HepG2 (cell line): ENCODE measurements around the gene TGM3. TPM values are rescaled to one million over a fixed set of nuclear protein-coding genes. Genes with fewer than 3 reads are reported as not detected.

Source experiments
- ATAC-seq: fragments of 200-7000 bp; cut with Tn5 transposase; 3 replicates; pipeline ENCODE4 v1.9.1; 2020; ENCODE audit warnings: mild to moderate bottlenecking, moderate library complexity
- BruUV-seq: library from RNA; stranded (reverse); fragments of 400-500 nt; replicated peaks from 2 replicates; lab custom pipeline; 2021; lab: Mats Ljungman, UMichigan
- CTCF ChIA-PET: fragments of 300-600 bp; formaldehyde crosslinking; extraction: SDS; loops from one replicate; lab custom pipeline; 2021; ENCODE audit warnings: low total read pairs, inconsistent platforms, low intra/inter-chr PET ratio; lab: Yijun Ruan, JAX
- POLR2A ChIA-PET: fragments of 350-600 bp; sonication (Branson Sonifier 250); formaldehyde crosslinking; loops from one replicate; lab custom pipeline; 2020; ENCODE audit warnings: antibody characterized with exemption, inconsistent platforms; lab: Yijun Ruan, JAX
- DNase-seq: peaks from one replicate; pipeline ENCODE4 v3.0.0-alpha.2; 2015; ENCODE audit warnings: low spot score
- FAIRE-seq: peaks from 3 replicates; lab custom pipeline; 2011; peaks lifted over from hg19 to GRCh38; lab: Jason Lieb, UNC
- H2AFZ ChIP-seq: one replicate; pipeline ENCODE4 v1.6.1; 2011; ENCODE audit warnings: low read length, inconsistent platforms
- H3K27ac ChIP-seq: fragments of 300-600 bp; 3 replicates; pipeline ENCODE4 v1.8.0; 2011; ENCODE audit warnings: mixed run types, mild to moderate bottlenecking, mixed read lengths, low read length, inconsistent platforms; ENCODE audit not compliant: insufficient read depth; ENCODE audit errors: extremely low read length
- H3K27me3 ChIP-seq, 2 experiments: fragments of 200-600 bp in 1 of 2; 2 replicates in 1 of 2; 3 replicates in 1 of 2; pipeline versions ENCODE4 v1.6.0 to v1.8.0; 2011; ENCODE audit warnings: low read length in 2 of 2, mild to moderate bottlenecking in 2 of 2, moderate library complexity in 2 of 2, inconsistent platforms in 1 of 2; ENCODE audit not compliant: insufficient read depth in 2 of 2, control insufficient read depth in 1 of 2
- H3K36me3 ChIP-seq, 2 experiments: fragments of 200-600 bp in 1 of 2; replicated peaks in 1 of 2; 2 replicates in 1 of 2; 3 replicates in 1 of 2; pipeline versions ENCODE4 v1.5.1 to v1.8.0; 2011; ENCODE audit warnings: low read length in 2 of 2, inconsistent platforms in 1 of 2; ENCODE audit not compliant: insufficient read depth in 2 of 2, control insufficient read depth in 1 of 2
- H3K4me1 ChIP-seq: 2 replicates; pipeline ENCODE4 v1.5.1; 2012; ENCODE audit warnings: low read length, inconsistent platforms; ENCODE audit not compliant: insufficient read depth
- H3K4me2 ChIP-seq: 2 replicates; pipeline ENCODE4 v1.6.0; 2011; ENCODE audit warnings: low read depth, low read length, inconsistent platforms
- H3K4me3 ChIP-seq, 3 experiments: fragments of 200-600 bp in 1 of 3; sonication (generic), shearing (Covaris generic) in 1 of 3; replicated peaks in 1 of 3; 2 replicates each; pipeline ENCODE4 v1.5.1; 2011 to 2016; ENCODE audit warnings: low read length in 3 of 3, inconsistent platforms in 2 of 3, low read depth in 2 of 3, mild to moderate bottlenecking in 2 of 3, control low read depth in 1 of 3, mixed read lengths in 1 of 3; ENCODE audit not compliant: insufficient read depth in 1 of 3
- H3K79me2 ChIP-seq: one replicate; pipeline ENCODE4 v1.6.1; 2011; ENCODE audit warnings: low read length, inconsistent platforms; ENCODE audit not compliant: insufficient read depth
- H3K9ac ChIP-seq: 2 replicates; pipeline ENCODE4 v1.6.0; 2011; ENCODE audit warnings: mild to moderate bottlenecking, low read depth, low read length, inconsistent platforms; ENCODE audit not compliant: insufficient read depth
- H3K9me3 ChIP-seq: 2 replicates; pipeline ENCODE4 v1.5.1; 2012; ENCODE audit warnings: mild to moderate bottlenecking, low read length
- H4K20me1 ChIP-seq: 2 replicates; pipeline ENCODE4 v1.6.0; 2011; ENCODE audit warnings: inconsistent platforms, mild to moderate bottlenecking, low read length, moderate library complexity; ENCODE audit not compliant: insufficient read depth
- AKAP8 ChIP-seq: sonication (generic); formaldehyde crosslinking; IDR thresholded peaks from 2 replicates; pipeline ENCODE4 v1.5.1; 2020; ENCODE audit warnings: mild to moderate bottlenecking, missing genetic modification reagents
- CREM ChIP-seq, 2 experiments: sonication (generic) in 1 of 2; formaldehyde crosslinking in 1 of 2; IDR thresholded peaks; 2 replicates each; pipeline versions ENCODE4 v1.4.0 to v1.6.1; 2016 to 2020; ENCODE audit warnings: antibody characterized with exemption in 1 of 2, mild to moderate bottlenecking in 1 of 2, missing genetic modification reagents in 1 of 2
- DPF2 ChIP-seq: sonication (generic); formaldehyde crosslinking; IDR thresholded peaks from 2 replicates; pipeline ENCODE4 v1.4.0; 2020; ENCODE audit warnings: mild to moderate bottlenecking, low read depth, missing genetic modification reagents, borderline replicate concordance
- FOSL1 ChIP-seq: sonication (generic); formaldehyde crosslinking; IDR thresholded peaks from 2 replicates; pipeline ENCODE4 v1.9.0; 2021; ENCODE audit warnings: missing genetic modification reagents, borderline replicate concordance
- FOXA3 ChIP-seq: IDR thresholded peaks from 2 replicates; pipeline ENCODE4 v1.6.1; 2016; ENCODE audit warnings: missing genetic modification reagents, missing compliant biosample characterization
- KAT8 ChIP-seq: IDR thresholded peaks from 2 replicates; pipeline ENCODE4 v1.6.1; 2016; ENCODE audit warnings: missing genetic modification reagents, missing compliant biosample characterization
- MIER3 ChIP-seq: IDR thresholded peaks from 2 replicates; pipeline ENCODE4 v1.6.1; 2016; ENCODE audit warnings: missing compliant biosample characterization, borderline replicate concordance
- PAF1 ChIP-seq: IDR thresholded peaks from 2 replicates; pipeline ENCODE4 v1.6.1; 2016; ENCODE audit warnings: missing genetic modification reagents, missing compliant biosample characterization
- POGK ChIP-seq: sonication (generic); formaldehyde crosslinking; conservative IDR thresholded peaks from 2 replicates; pipeline ENCODE4 v1.8.0; 2022; ENCODE audit warnings: mild to moderate bottlenecking, moderate library complexity, missing genetic modification reagents
- RFXAP ChIP-seq: sonication (generic); formaldehyde crosslinking; IDR thresholded peaks from 2 replicates; pipeline ENCODE4 v1.4.0; 2020; ENCODE audit warnings: missing genetic modification reagents, borderline replicate concordance
- STAT5B ChIP-seq: sonication (generic); formaldehyde crosslinking; IDR thresholded peaks from 2 replicates; pipeline ENCODE4 v1.4.0; 2020; ENCODE audit warnings: missing genetic modification reagents
- TBX2 ChIP-seq: sonication (generic); formaldehyde crosslinking; IDR thresholded peaks from 2 replicates; pipeline ENCODE4 v1.5.0; 2020; ENCODE audit warnings: missing genetic modification reagents, mild to moderate bottlenecking, borderline replicate concordance
- ZFP37 ChIP-seq: sonication (generic); formaldehyde crosslinking; IDR thresholded peaks from 2 replicates; pipeline ENCODE4 v1.4.0; 2020; ENCODE audit warnings: missing genetic modification reagents, borderline replicate concordance
- ZNF343 ChIP-seq: sonication (generic); formaldehyde crosslinking; IDR thresholded peaks from 2 replicates; pipeline ENCODE4 v1.4.0; 2020; ENCODE audit warnings: mild to moderate bottlenecking, missing genetic modification reagents
- ZNF546 ChIP-seq: sonication (generic); formaldehyde crosslinking; conservative IDR thresholded peaks from 2 replicates; pipeline ENCODE4 v1.8.1; 2023; ENCODE audit warnings: mild to moderate bottlenecking, missing genetic modification reagents
- WGBS: methylation state at CpG from one replicate; pipeline ENCODE4 v1.1.6; 2017; ENCODE audit warnings: low lambda C conversion rate; 5-methylcytosine and 5-hydroxymethylcytosine counted together
- in situ Hi-C: cut with HindIII; loops from 2 replicates; pipeline ENCODE4 v1.10.0; 2017; ENCODE audit warnings: low pct_unique_long_range_greater_than_20kb; ENCODE audit not compliant: extremely low pct_ligation_motif_present
- intact Hi-C: fragments of 100-400 bp; cut with micrococcal nuclease; formaldehyde crosslinking; loops from one replicate; pipeline ENCODE4 v1.10.0; 2022; ENCODE audit not compliant: unreplicated experiment
- polyA plus RNA-seq, 8 experiments: library from polyadenylated mRNA; depleted of rRNA in 3 of 8; stranded (reverse) in 7 of 8; unstranded in 1 of 8; fragments of >200 nt; fragmentation: Illumina TruSeq in 4 of 8; extraction: Trizol in 4 of 8; gene quantifications; 2 replicates each; pipeline versions ENCODE4 v1.2.1 to v1.2.3, GENCODE V29; 2011 to 2016; ENCODE audit warnings: low read depth in 4 of 8, missing spikeins in 1 of 8, mixed read lengths in 1 of 8; ENCODE audit not compliant: insufficient read depth in 1 of 8
- total RNA-seq, 5 experiments: library from RNA; depleted of rRNA; stranded (reverse); fragments of >200 nt; fragmentation: Illumina TruSeq; extraction: Trizol; gene quantifications; 2 replicates each; pipeline ENCODE4 v1.2.3, GENCODE V29; 2016; ENCODE audit warnings: low read depth in 1 of 5
- TF ChIP-seq, protein P1 (sequence below): sonication (generic); formaldehyde crosslinking; IDR thresholded peaks from 2 replicates; pipeline ENCODE4 v1.8.1; 2022; ENCODE audit warnings: low read depth, mild to moderate bottlenecking, missing genetic modification reagents

TGM3 gene
- total and polyA plus RNA-seq, 2 of the 13 experiments (the other 11 are each of a cell fraction or from before 2014, with no cell fraction given) = not detected

GRCh38 chr20:2307136-2307535 is 11.3 kb downstream of the TGM3 start:
- Histone ChIP-seq H3K9ac (no peak overlapping the region), H3K9me3 (no peaks in the 10 kb centered on the region), H3K4me3 (no peak overlapping the region), H3K36me3 (no peaks in the 10 kb centered on the region), H3K27me3 (peaks cover 2 to 5% of the 10 kb centered on the region in 2 experiments; a peak in 2 of 5 replicates), H4K20me1 (no peaks in the 10 kb centered on the region), H2AFZ (no peak overlapping the region), H3K27ac (no peak overlapping the region), H3K4me2 (no peak overlapping the region), H3K4me1 (peaks cover 13% of the 10 kb centered on the region; the same call in 1 of the 2 replicates), H3K79me2 (no peaks in the 10 kb centered on the region)
- DNase-seq (no peak), FAIRE-seq (no peak), ATAC-seq (no peak)
- ChIA-PET POLR2A (no interaction called here), CTCF (no interaction called here)
- whole genome bisulfite sequencing = 52% methylated on average over 4 of the region's 4 CpGs
- TF ChIP-seq ZNF343 (CRISPR knock-in tag) = no peak
- no peak for TF ChIP-seq CREM (IDR thresholded peaks at IDR 0.05)
- no peak for TF ChIP-seq CREM (CRISPR knock-in tag; IDR thresholded peaks at IDR 0.05)
- no peak for TF ChIP-seq STAT5B (CRISPR knock-in tag)
- no peak for TF ChIP-seq POGK (CRISPR knock-in tag)
- in situ Hi-C loops (no loop called here), intact Hi-C loops (no loop called here)
- BruUV-seq = no TSS peak

DNA sequence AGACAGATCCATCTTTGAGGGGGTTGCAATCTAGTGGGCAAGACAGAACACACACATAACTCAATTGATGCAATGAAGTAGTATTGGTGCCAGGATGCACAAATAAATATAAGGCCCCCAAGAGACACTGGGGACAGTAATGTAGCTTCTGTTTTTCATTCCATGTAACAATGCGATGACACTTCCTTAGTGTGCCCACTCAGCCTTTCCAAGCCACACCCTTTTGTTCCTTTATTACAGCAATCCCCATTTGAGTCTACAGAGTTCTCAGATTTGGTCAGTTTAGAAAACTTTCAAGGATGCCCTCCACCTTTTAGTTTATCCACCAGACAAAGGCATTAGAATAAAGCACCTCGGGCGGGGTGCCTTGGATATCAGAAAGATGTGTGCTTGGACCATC is 15.5 kb downstream of the TGM3 start:
- BruUV-seq = no TSS peak
- peaks cover 12% of the 10 kb centered on the region for H3K4me1 ChIP-seq
- in situ Hi-C loops (no loop called here), intact Hi-C loops (no loop called here)
- H3K4me3 ChIP-seq = no peak overlapping the region
- H4K20me1 ChIP-seq = no peaks in the 10 kb centered on the region
- no peak overlapping the region for H3K9ac ChIP-seq
- no peaks in the 10 kb centered on the region for H3K79me2 ChIP-seq
- DNase-seq (no peak), ATAC-seq (no peak), FAIRE-seq (no peak)
- POLR2A ChIA-PET = no interaction called here
- WGBS = 22% methylated on average over 3 of the region's 3 CpGs
- no peak overlapping the region for H3K4me2 ChIP-seq
- CTCF ChIA-PET = no interaction called here
- H3K27me3 ChIP-seq = peaks cover 3 to 10% of the 10 kb centered on the region in 2 experiments; a peak in 3 of 5 replicates
- no peaks in the 10 kb centered on the region for H3K36me3 ChIP-seq
- no peak overlapping the region for H2AFZ ChIP-seq
- H3K27ac ChIP-seq = no peak overlapping the region
- no peaks in the 10 kb centered on the region for H3K9me3 ChIP-seq
- no peak for TF ChIP-seq FOXA3 (CRISPR knock-in tag)
- TF ChIP-seq ZNF546 (CRISPR knock-in tag) = no peak
- TF ChIP-seq KAT8 (CRISPR knock-in tag) = no peak
- no peak for TF ChIP-seq FOSL1
- no peak for TF ChIP-seq PAF1 (CRISPR knock-in tag)
- TF ChIP-seq, protein P1, sequence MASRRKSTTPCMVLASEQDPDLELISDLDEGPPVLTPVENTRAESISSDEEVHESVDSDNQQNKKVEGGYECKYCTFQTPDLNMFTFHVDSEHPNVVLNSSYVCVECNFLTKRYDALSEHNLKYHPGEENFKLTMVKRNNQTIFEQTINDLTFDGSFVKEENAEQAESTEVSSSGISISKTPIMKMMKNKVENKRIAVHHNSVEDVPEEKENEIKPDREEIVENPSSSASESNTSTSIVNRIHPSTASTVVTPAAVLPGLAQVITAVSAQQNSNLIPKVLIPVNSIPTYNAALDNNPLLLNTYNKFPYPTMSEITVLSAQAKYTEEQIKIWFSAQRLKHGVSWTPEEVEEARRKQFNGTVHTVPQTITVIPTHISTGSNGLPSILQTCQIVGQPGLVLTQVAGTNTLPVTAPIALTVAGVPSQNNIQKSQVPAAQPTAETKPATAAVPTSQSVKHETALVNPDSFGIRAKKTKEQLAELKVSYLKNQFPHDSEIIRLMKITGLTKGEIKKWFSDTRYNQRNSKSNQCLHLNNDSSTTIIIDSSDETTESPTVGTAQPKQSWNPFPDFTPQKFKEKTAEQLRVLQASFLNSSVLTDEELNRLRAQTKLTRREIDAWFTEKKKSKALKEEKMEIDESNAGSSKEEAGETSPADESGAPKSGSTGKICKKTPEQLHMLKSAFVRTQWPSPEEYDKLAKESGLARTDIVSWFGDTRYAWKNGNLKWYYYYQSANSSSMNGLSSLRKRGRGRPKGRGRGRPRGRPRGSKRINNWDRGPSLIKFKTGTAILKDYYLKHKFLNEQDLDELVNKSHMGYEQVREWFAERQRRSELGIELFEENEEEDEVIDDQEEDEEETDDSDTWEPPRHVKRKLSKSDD = no peak
- no peak for TF ChIP-seq ZFP37 (CRISPR knock-in tag)
- no peak for TF ChIP-seq RFXAP
- no peak for TF ChIP-seq AKAP8
- no peak for TF ChIP-seq DPF2 (CRISPR knock-in tag)
- no peak for TF ChIP-seq TBX2 (CRISPR knock-in tag)
- TF ChIP-seq MIER3 (CRISPR knock-in tag) = no peak
